ENCODE data around the gene SLC25A10. TPM values are rescaled to one million over a fixed set of nuclear protein-coding genes. Genes with fewer than 3 reads are reported as not detected.

Gene SLC25A10
- total RNA-seq, 4 donors from 2014 or later, result 3.4 to 9.3 (median 6.7) TPM

GRCh38 chr17:81715107-81715871, 3.2 kb downstream of the SLC25A10 start:
- ATAC-seq (no peak), DNase-seq (no peak)
- H3K27me3 ChIP-seq, result no peaks in the 10 kb centered on the region
- peaks cover 21 to 26% of the 10 kb centered on the region in 2 donors for H3K4me1 ChIP-seq
- in situ Hi-C loops (cut with MboI; ENCODE audit: low sequenced_read_pairs in 4 of 4), result no loop called here
- intact Hi-C loops (cut with DNase I; ENCODE audit: low total_unique reads), result no loop called here
- TF ChIP-seq, protein P1, sequence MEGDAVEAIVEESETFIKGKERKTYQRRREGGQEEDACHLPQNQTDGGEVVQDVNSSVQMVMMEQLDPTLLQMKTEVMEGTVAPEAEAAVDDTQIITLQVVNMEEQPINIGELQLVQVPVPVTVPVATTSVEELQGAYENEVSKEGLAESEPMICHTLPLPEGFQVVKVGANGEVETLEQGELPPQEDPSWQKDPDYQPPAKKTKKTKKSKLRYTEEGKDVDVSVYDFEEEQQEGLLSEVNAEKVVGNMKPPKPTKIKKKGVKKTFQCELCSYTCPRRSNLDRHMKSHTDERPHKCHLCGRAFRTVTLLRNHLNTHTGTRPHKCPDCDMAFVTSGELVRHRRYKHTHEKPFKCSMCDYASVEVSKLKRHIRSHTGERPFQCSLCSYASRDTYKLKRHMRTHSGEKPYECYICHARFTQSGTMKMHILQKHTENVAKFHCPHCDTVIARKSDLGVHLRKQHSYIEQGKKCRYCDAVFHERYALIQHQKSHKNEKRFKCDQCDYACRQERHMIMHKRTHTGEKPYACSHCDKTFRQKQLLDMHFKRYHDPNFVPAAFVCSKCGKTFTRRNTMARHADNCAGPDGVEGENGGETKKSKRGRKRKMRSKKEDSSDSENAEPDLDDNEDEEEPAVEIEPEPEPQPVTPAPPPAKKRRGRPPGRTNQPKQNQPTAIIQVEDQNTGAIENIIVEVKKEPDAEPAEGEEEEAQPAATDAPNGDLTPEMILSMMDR (IDR thresholded peaks at IDR 0.05 in 4 of 5, conservative IDR thresholded peaks at IDR 0.05 in 1 of 5), result no peak
- no peak for TF ChIP-seq POLR2A (IDR thresholded peaks at IDR 0.05)
- no peak overlapping the region for H3K27ac ChIP-seq
- no peaks in the 10 kb centered on the region for H3K9me3 ChIP-seq
- no peak overlapping the region for H3K4me3 ChIP-seq
- no peaks in the 10 kb centered on the region for H3K36me3 ChIP-seq

- intact Hi-C loops (cut with DNase I; ENCODE audit: low total_unique reads) (no loop called here), in situ Hi-C loops (cut with MboI; ENCODE audit: low sequenced_read_pairs in 4 of 4) (no loop called here)
- Histone ChIP-seq H3K4me3 (no peak overlapping the region), H3K27me3 (no peaks in the 10 kb centered on the region), H3K9me3 (no peaks in the 10 kb centered on the region), H3K27ac (no peak overlapping the region), H3K36me3 (no peaks in the 10 kb centered on the region), H3K4me1 (peaks cover 13 to 18% of the 10 kb centered on the region in 2 donors)
- TF ChIP-seq, protein P1 (IDR thresholded peaks at IDR 0.05 in 4 of 5, conservative IDR thresholded peaks at IDR 0.05 in 1 of 5), result no peak
- no peak for TF ChIP-seq POLR2A (IDR thresholded peaks at IDR 0.05)
- no peak for ATAC-seq
- DNase-seq, result no peak
Measured at GRCh38 chr17:81715872-81716673, 4.0 kb downstream of the SLC25A10 start.

DNA sequence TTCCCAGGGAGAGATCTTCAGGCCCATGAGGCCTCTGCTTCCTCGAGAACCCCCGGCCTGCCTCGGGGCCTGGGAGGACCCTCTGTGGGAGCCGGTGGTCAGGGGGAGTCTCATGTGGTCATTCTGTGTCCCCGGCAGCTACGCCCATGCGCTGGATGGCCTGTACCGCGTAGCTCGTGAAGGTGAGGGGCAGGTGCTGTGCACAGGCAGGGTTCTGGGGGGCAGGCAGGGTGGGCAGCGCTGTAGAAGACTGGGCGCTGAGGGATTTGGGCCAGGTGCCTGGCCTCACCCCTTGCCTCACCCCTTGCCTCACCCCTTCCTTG, 4.6 kb downstream of the SLC25A10 start:
- H3K4me3 ChIP-seq, result no peak overlapping the region
- ATAC-seq (no peak), DNase-seq (no peak)
- H3K4me1 ChIP-seq, result peaks cover 8 to 14% of the 10 kb centered on the region in 2 donors
- intact Hi-C loops (cut with DNase I; ENCODE audit: low total_unique reads) (no loop called here), in situ Hi-C loops (cut with MboI; ENCODE audit: low sequenced_read_pairs in 4 of 4) (no loop called here)
- no peaks in the 10 kb centered on the region for H3K9me3 ChIP-seq
- H3K27ac ChIP-seq, result no peak overlapping the region
- H3K36me3 ChIP-seq, result no peaks in the 10 kb centered on the region
- H3K27me3 ChIP-seq, result no peaks in the 10 kb centered on the region
- no peak for TF ChIP-seq POLR2A (IDR thresholded peaks at IDR 0.05)
- TF ChIP-seq, protein P1 (IDR thresholded peaks at IDR 0.05 in 4 of 5, conservative IDR thresholded peaks at IDR 0.05 in 1 of 5), result no peak

DNA sequence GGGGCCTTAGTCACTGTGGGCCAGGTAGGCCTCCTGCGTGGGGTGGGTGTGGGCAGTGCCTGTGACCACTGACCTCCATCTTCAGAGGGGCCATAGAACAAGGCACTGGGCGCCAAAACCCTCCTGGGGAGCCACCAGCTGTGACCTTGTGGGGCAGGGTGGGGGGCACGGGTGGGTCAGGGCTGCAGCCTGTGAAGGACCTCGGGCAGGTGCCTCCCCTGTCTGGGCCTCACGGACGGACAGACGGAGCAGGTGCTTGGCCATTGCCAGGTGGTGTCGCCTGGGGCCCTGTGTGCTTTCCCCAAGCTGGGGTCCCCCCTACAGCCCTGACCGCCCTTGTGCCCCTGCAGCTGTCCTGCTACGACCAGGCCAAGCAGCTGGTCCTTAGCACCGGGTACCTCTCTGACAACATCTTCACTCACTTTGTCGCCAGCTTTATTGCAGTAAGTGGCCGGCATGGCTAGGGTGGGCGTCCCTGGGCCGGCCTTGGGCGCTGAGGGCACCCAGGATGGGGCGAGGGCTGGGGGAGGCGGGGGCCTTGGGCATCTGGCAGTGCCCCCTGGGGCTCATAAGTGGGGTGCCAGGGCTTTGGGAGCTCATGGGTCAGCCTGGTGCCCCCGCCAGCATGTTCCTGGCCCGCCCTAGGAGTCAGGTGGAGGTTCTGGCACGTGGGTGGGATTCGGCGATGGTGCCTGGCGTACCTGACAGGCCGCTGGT, 5.1 kb downstream of the SLC25A10 start:
- Histone ChIP-seq H3K27ac (no peak overlapping the region), H3K4me1 (peaks cover 12 to 16% of the 10 kb centered on the region in 2 donors), H3K36me3 (no peaks in the 10 kb centered on the region), H3K27me3 (no peaks in the 10 kb centered on the region), H3K9me3 (no peaks in the 10 kb centered on the region), H3K4me3 (no peak overlapping the region)
- intact Hi-C loops (cut with DNase I; ENCODE audit: low total_unique reads) (no loop called here), in situ Hi-C loops (cut with MboI; ENCODE audit: low sequenced_read_pairs in 4 of 4) (no loop called here)
- DNase-seq, result no peak
- ATAC-seq, result no peak
- TF ChIP-seq, protein P1 (IDR thresholded peaks at IDR 0.05 in 4 of 5, conservative IDR thresholded peaks at IDR 0.05 in 1 of 5), result no peak
- TF ChIP-seq POLR2A (IDR thresholded peaks at IDR 0.05), result no peak
